SK-N-SH (cell line): ENCODE data around the gene NUDT16. TPM values are rescaled to one million over a fixed set of nuclear protein-coding genes. Genes with fewer than 3 reads are reported as not detected.

Experiments used
- CTCF ChIA-PET: fragments of 300-600, 350-600 bp; formaldehyde crosslinking; extraction: SDS; loops from one replicate; lab custom pipeline; 2021; lab: Yijun Ruan, JAX
- POLR2A ChIA-PET: fragments of 350-600 bp; sonication (Branson Sonifier 250); formaldehyde crosslinking; extraction: SDS; loops from one replicate; lab custom pipeline; 2020; ENCODE audit warnings: antibody characterized with exemption, inconsistent platforms; lab: Yijun Ruan, JAX
- DNase-seq: peaks from one replicate; pipeline ENCODE4 v3.0.0; 2012
- H2AFZ ChIP-seq: fragments of 200-600 bp; sonication (generic); 2 replicates; pipeline ENCODE4 v1.8.1; 2016; ENCODE audit warnings: antibody characterized with exemption, mild to moderate bottlenecking, low read depth
- H3F3A ChIP-seq: fragments of 200-600 bp; sonication (generic); replicated peaks from 2 replicates; pipeline ENCODE3; 2016; ENCODE audit warnings: antibody characterized with exemption, mild to moderate bottlenecking; ENCODE audit not compliant: insufficient read depth
- H3K27ac ChIP-seq, 2 experiments: fragments of 200-500 bp in 1 of 2; fragments of 200-600 bp in 1 of 2; sonication (Bioruptor generic) in 1 of 2; sonication (generic), shearing (Covaris generic) in 1 of 2; 2 replicates each; pipeline versions ENCODE4 v1.5.1 to v1.6.1; 2014 to 2016; ENCODE audit warnings: low read depth in 2 of 2, inconsistent platforms in 1 of 2, low read length in 1 of 2, mild to moderate bottlenecking in 1 of 2, mixed read lengths in 1 of 2
- H3K27me3 ChIP-seq: fragments of 200-600 bp; sonication (generic), shearing (Covaris generic); 2 replicates; pipeline ENCODE4 v1.6.1; 2016; ENCODE audit warnings: mixed run types; ENCODE audit not compliant: insufficient read depth
- H3K36me3 ChIP-seq, 2 experiments: fragments of 200-500 bp in 1 of 2; fragments of 200-600 bp in 1 of 2; sonication (Bioruptor generic) in 1 of 2; sonication (generic) in 1 of 2; replicated peaks in 1 of 2; 2 replicates each; pipeline versions ENCODE3 to v1.5.1; 2014 to 2016; ENCODE audit warnings: low read length in 1 of 2, mild to moderate bottlenecking in 1 of 2; ENCODE audit not compliant: insufficient read depth in 2 of 2, control insufficient read depth in 1 of 2
- H3K4me1 ChIP-seq, 2 experiments: fragments of 200-500 bp in 1 of 2; fragments of 200-600 bp in 1 of 2; sonication (Bioruptor generic) in 1 of 2; sonication (generic), shearing (Covaris generic) in 1 of 2; 2 replicates each; pipeline versions ENCODE4 v1.5.1 to v1.6.1; 2014 to 2016; ENCODE audit warnings: low read depth in 1 of 2, low read length in 1 of 2, mixed run types in 1 of 2; ENCODE audit not compliant: insufficient read depth in 2 of 2, control insufficient read depth in 1 of 2
- H3K4me2 ChIP-seq: fragments of 200-600 bp; sonication (generic), shearing (Covaris generic); 2 replicates; pipeline ENCODE4 v1.6.1; 2017; ENCODE audit warnings: mixed run types
- H3K4me3 ChIP-seq, 2 experiments: fragments of 200-500 bp in 1 of 2; fragments of 200-600 bp in 1 of 2; sonication (Bioruptor generic) in 1 of 2; sonication (generic), shearing (Covaris generic) in 1 of 2; 2 replicates each; pipeline versions ENCODE4 v1.5.1 to v1.8.1; 2014 to 2016; ENCODE audit warnings: low read depth in 2 of 2, inconsistent platforms in 1 of 2, low read length in 1 of 2, mild to moderate bottlenecking in 1 of 2, mixed read lengths in 1 of 2, moderate library complexity in 1 of 2
- H3K79me2 ChIP-seq: fragments of 200-600 bp; sonication (generic); 2 replicates; pipeline ENCODE4 v1.8.1; 2017; ENCODE audit warnings: mild to moderate bottlenecking; ENCODE audit not compliant: insufficient read depth
- H3K9ac ChIP-seq: fragments of 200-600 bp; sonication (generic); 2 replicates; pipeline ENCODE4 v1.6.1; 2017; ENCODE audit warnings: mixed run types
- H3K9me2 ChIP-seq: fragments of 200-600 bp; sonication (generic); 2 replicates; pipeline ENCODE4 v1.6.1; 2017; ENCODE audit warnings: mixed run types
- H3K9me3 ChIP-seq: fragments of 200-600 bp; sonication (generic); 2 replicates; pipeline ENCODE4 v1.6.1; 2017; ENCODE audit warnings: mixed run types, mild to moderate bottlenecking, moderate library complexity
- H4K20me1 ChIP-seq: fragments of 200-600 bp; sonication (generic); 2 replicates; pipeline ENCODE4 v1.6.1; 2017; ENCODE audit warnings: mild to moderate bottlenecking, mixed run types; ENCODE audit not compliant: insufficient read depth
- EZH2phosphoT487 ChIP-seq: fragments of 200-600 bp; sonication (generic); IDR thresholded peaks from 2 replicates; pipeline ENCODE4 v1.6.1; 2017; ENCODE audit warnings: low read depth, mixed run types, mild to moderate bottlenecking, antibody characterized with exemption, moderate library complexity, borderline replicate concordance
- FOSL2 ChIP-seq: IDR thresholded peaks from 2 replicates; pipeline ENCODE4 v1.4.0; 2012; ENCODE audit warnings: low read depth, mild to moderate bottlenecking, moderate library complexity, borderline replicate concordance
- FOXJ3 ChIP-seq: sonication (generic); formaldehyde crosslinking; IDR thresholded peaks from 2 replicates; pipeline ENCODE4 v1.5.1; 2020; ENCODE audit warnings: mild to moderate bottlenecking, missing genetic modification reagents
- FOXM1 ChIP-seq: IDR thresholded peaks from 2 replicates; pipeline ENCODE4 v1.4.0; 2012; ENCODE audit warnings: low read depth, mild to moderate bottlenecking
- GABPA ChIP-seq: IDR thresholded peaks from 2 replicates; pipeline ENCODE4 v1.4.0; 2012; ENCODE audit warnings: low read depth, mild to moderate bottlenecking
- JUND ChIP-seq: IDR thresholded peaks from 2 replicates; pipeline ENCODE4 v1.4.0; 2012
- MAX ChIP-seq: IDR thresholded peaks from 2 replicates; pipeline ENCODE4 v1.4.0; 2012; ENCODE audit warnings: low read depth
- MXI1 ChIP-seq: IDR thresholded peaks from 2 replicates; pipeline ENCODE4 v1.6.1; 2012; ENCODE audit warnings: mild to moderate bottlenecking, low read depth, low read length, improper control_type of control experiment
- NFIC ChIP-seq: IDR thresholded peaks from 2 replicates; pipeline ENCODE4 v1.4.0; 2012; ENCODE audit warnings: borderline replicate concordance
- NRF1 ChIP-seq: IDR thresholded peaks from 2 replicates; pipeline ENCODE4 v1.6.1; 2012; ENCODE audit warnings: low read depth, mild to moderate bottlenecking, low read length
- PBX3 ChIP-seq: IDR thresholded peaks from 2 replicates; pipeline ENCODE4; 2012
- POLR2AphosphoS5 ChIP-seq: IDR thresholded peaks from 2 replicates; pipeline ENCODE4 v1.6.1; 2012; ENCODE audit warnings: low read depth, low read length
- RAD21 ChIP-seq: IDR thresholded peaks from 2 replicates; pipeline ENCODE4 v1.6.1; 2012; ENCODE audit warnings: mild to moderate bottlenecking, low read length
- RFX5 ChIP-seq: IDR thresholded peaks from 2 replicates; pipeline ENCODE4 v1.6.1; 2012; ENCODE audit warnings: mild to moderate bottlenecking, improper control_type of control experiment, low read length
- RXRA ChIP-seq: IDR thresholded peaks from 2 replicates; pipeline ENCODE4 v1.4.0; 2012; ENCODE audit warnings: low read depth, mild to moderate bottlenecking, borderline replicate concordance
- SIN3A ChIP-seq: IDR thresholded peaks from 2 replicates; pipeline ENCODE4 v1.6.1; 2012; ENCODE audit warnings: low read depth, mild to moderate bottlenecking, low read length, moderate library complexity, borderline replicate concordance
- TAF1 ChIP-seq: IDR thresholded peaks from 2 replicates; pipeline ENCODE4 v1.6.1; 2012; ENCODE audit warnings: low read depth, mild to moderate bottlenecking, low read length, moderate library complexity, borderline replicate concordance
- TCF12 ChIP-seq: IDR thresholded peaks from 2 replicates; pipeline ENCODE4 v1.4.0; 2012
- TEAD4 ChIP-seq: IDR thresholded peaks from 2 replicates; pipeline ENCODE4 v1.4.0; 2012; ENCODE audit warnings: mild to moderate bottlenecking, borderline replicate concordance; ENCODE audit not compliant: insufficient read depth
- USF2 ChIP-seq: fragments of 150-350 bp; IDR thresholded peaks from 2 replicates; pipeline ENCODE4 v1.6.1; 2017; ENCODE audit warnings: antibody characterized with exemption, low read length, low read depth, borderline replicate concordance
- WGBS: methylation state at CpG from one replicate; pipeline ENCODE4 v1.1.6; 2017; ENCODE audit warnings: low lambda C conversion rate; 5-methylcytosine and 5-hydroxymethylcytosine counted together
- polyA plus RNA-seq, 3 experiments: library from polyadenylated mRNA; depleted of rRNA; stranded (reverse); fragments of >200 nt; gene quantifications; 2 replicates each; pipeline ENCODE4 v1.2.3, GENCODE V29; 2012
- TF ChIP-seq, protein P1 (sequence below): fragments of 150-350 bp; IDR thresholded peaks from 2 replicates; pipeline ENCODE4 v1.6.1; 2016; ENCODE audit warnings: mild to moderate bottlenecking, low read depth, low read length

NUDT16 gene
- polyA plus RNA-seq, 1 of the 3 experiments (the other 2 are of a cell fraction), result 8.2 TPM

DNA sequence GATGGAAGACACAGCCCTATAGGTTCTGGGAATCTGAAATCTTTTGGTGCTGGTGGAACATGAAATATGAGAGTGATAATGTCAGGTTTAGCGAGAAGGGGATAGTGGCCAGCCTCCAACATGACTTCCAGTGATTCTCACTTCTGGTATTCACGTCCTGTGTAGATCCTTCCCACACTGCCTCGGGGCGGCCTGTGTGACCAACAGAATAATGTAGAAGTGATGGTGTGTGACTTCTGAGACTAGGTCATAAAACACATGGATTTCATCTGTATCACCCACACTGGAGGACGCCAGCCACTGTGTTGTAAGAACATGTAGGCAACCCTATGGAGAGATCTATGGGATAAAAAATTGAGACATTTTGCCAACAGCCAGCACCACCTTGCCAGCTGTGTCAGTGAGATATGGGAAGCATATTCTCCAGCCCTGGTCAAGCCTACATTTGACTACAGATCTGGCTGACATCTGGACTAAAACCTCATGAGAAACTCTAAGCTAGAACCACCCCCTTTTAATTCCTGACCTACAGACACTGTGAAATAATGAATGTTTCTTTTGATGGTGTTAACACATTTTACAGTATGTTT is 25.5 kb upstream of the NUDT16 start (continued):
- TF ChIP-seq RAD21 (no peak), NRF1 (no peak), TCF12 (no peak), TEAD4 (no peak), SIN3A (no peak), RFX5 (no peak), RXRA (no peak), GABPA (no peak), POLR2AphosphoS5 (no peak)

DNA sequence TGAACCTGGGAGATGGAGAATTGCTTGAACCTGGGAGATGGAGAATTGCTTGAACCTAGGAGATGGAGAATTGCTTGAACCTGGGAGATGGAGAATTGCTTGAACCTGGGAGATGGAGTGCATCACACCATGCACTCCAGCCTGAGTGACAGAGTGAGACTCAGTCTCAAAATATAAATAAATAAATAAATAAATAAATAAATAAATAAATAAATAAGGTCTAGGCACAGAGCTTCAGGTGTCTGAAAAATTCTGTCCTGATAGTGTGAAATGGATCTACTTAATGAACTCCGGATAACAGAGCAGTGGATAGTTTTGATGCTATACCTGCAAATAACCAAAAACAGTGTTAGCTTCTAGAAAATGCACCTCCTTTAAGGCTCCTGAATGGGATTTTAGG is 24.3 kb upstream of the NUDT16 start:
- DNase-seq, result no peak
- Histone ChIP-seq H3F3A (no peaks in the 10 kb centered on the region), H3K9ac (no peak overlapping the region), H3K27ac (no peak overlapping the region), H3K27me3 (no peaks in the 10 kb centered on the region), H3K36me3 (no peaks in the 10 kb centered on the region), H4K20me1 (no peaks in the 10 kb centered on the region), H3K9me3 (no peaks in the 10 kb centered on the region), H3K79me2 (no peaks in the 10 kb centered on the region), H3K4me2 (no peak overlapping the region), H3K4me3 (no peak overlapping the region), H3K9me2 (no peaks in the 10 kb centered on the region), H3K4me1 (peaks cover 0 to 9% of the 10 kb centered on the region in 2 experiments; a peak in 2 of 4 replicates), H2AFZ (no peak overlapping the region)
- TF ChIP-seq FOSL2, result no peak
- TF ChIP-seq FOXM1, result no peak
- no peak for TF ChIP-seq RAD21
- no peak for TF ChIP-seq EZH2phosphoT487
- no peak for TF ChIP-seq JUND
- no peak for TF ChIP-seq RXRA
- no peak for TF ChIP-seq PBX3
- no peak for TF ChIP-seq FOXJ3
- no peak for TF ChIP-seq MXI1
- TF ChIP-seq MAX, result no peak
- TF ChIP-seq NRF1, result no peak
- TF ChIP-seq USF2, result no peak
- no peak for TF ChIP-seq NFIC
- TF ChIP-seq, protein P1, sequence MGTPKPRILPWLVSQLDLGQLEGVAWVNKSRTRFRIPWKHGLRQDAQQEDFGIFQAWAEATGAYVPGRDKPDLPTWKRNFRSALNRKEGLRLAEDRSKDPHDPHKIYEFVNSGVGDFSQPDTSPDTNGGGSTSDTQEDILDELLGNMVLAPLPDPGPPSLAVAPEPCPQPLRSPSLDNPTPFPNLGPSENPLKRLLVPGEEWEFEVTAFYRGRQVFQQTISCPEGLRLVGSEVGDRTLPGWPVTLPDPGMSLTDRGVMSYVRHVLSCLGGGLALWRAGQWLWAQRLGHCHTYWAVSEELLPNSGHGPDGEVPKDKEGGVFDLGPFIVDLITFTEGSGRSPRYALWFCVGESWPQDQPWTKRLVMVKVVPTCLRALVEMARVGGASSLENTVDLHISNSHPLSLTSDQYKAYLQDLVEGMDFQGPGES, result no peak
- TF ChIP-seq POLR2AphosphoS5, result no peak
- no peak for TF ChIP-seq TCF12
- TF ChIP-seq TAF1, result no peak
- POLR2A ChIA-PET, result no interaction called here
- 93% methylated on average over 1 of the region's 1 CpG for WGBS
- CTCF ChIA-PET, result no interaction called here
